Panc1 (cell line): ENCODE results near the gene RSL24D1. TPM values are rescaled to one million over a fixed set of nuclear protein-coding genes. Genes with fewer than 3 reads are reported as not detected.

ENCODE experiments used
- ATAC-seq: fragments of 200-7000 bp; cut with Tn5 transposase; 2 replicates; pipeline ENCODE4 v1.9.1; 2020; ENCODE audit warnings: mild to moderate bottlenecking, moderate library complexity
- BruUV-seq: library from RNA; stranded (reverse); fragments of 400-500 nt; replicated peaks from 2 replicates; lab custom pipeline; 2021; lab: Mats Ljungman, UMichigan
- CTCF ChIA-PET: fragments of 300-600 bp; sonication (Branson Sonifier 250); formaldehyde crosslinking; loops from one replicate; lab custom pipeline; 2022; ENCODE audit warnings: antibody characterized with exemption; lab: Charles Lee
- POLR2A ChIA-PET: fragments of 300-600 bp; sonication (Branson Sonifier 250); formaldehyde crosslinking; loops from one replicate; lab custom pipeline; 2022; ENCODE audit warnings: antibody characterized with exemption; lab: Charles Lee
- DNase-seq: peaks from one replicate; pipeline ENCODE4 v3.0.0-alpha.2; 2010; ENCODE audit warnings: low read depth, low spot score
- H3K27ac ChIP-seq: 2 replicates; pipeline ENCODE4 v1.5.1; 2011; ENCODE audit warnings: mild to moderate bottlenecking, low read length, inconsistent platforms
- H3K27me3 ChIP-seq: fragments of 200-500 bp; sonication (Bioruptor generic); 2 replicates; pipeline ENCODE4 v1.6.0; 2014; ENCODE audit warnings: low read length, inconsistent platforms; ENCODE audit not compliant: control insufficient read depth, insufficient read depth
- H3K36me3 ChIP-seq: fragments of 200-500 bp; sonication (Bioruptor generic); 2 replicates; pipeline ENCODE4 v1.5.1; 2014; ENCODE audit warnings: inconsistent platforms, mild to moderate bottlenecking, low read length, moderate library complexity; ENCODE audit not compliant: control insufficient read depth, insufficient read depth
- H3K4me1 ChIP-seq: 2 replicates; pipeline ENCODE4 v1.5.1; 2011; ENCODE audit warnings: inconsistent platforms, mild to moderate bottlenecking, low read length, moderate library complexity; ENCODE audit not compliant: control insufficient read depth, insufficient read depth
- H3K4me3 ChIP-seq, 2 experiments: 2 replicates each; pipeline ENCODE4 v1.5.1; 2011 to 2012; ENCODE audit warnings: low read depth in 2 of 2, low read length in 2 of 2, mild to moderate bottlenecking in 2 of 2, inconsistent platforms in 1 of 2, moderate library complexity in 1 of 2
- H3K9me3 ChIP-seq: fragments of 200-500 bp; sonication (Bioruptor generic); 2 replicates; pipeline ENCODE4 v1.5.1; 2014; ENCODE audit warnings: low read depth, mild to moderate bottlenecking, inconsistent platforms, low read length, moderate library complexity; ENCODE audit not compliant: control insufficient read depth, insufficient read depth
- CTCF ChIP-seq: fragments of 450-650 bp; IDR thresholded peaks from 2 replicates; pipeline ENCODE4 v1.5.1; 2017; ENCODE audit warnings: mild to moderate bottlenecking
- POLR2AphosphoS5 ChIP-seq: IDR thresholded peaks from 2 replicates; pipeline ENCODE4 v1.6.1; 2012; ENCODE audit warnings: mild to moderate bottlenecking, low read depth, low read length, moderate library complexity
- SIN3A ChIP-seq: IDR thresholded peaks from 2 replicates; pipeline ENCODE4 v1.6.1; 2012; ENCODE audit warnings: low read depth, mild to moderate bottlenecking, low read length, moderate library complexity, borderline replicate concordance; ENCODE audit not compliant: insufficient read depth
- TCF7L2 ChIP-seq: IDR thresholded peaks from 2 replicates; pipeline ENCODE4 v1.6.1; 2011; ENCODE audit warnings: mild to moderate bottlenecking, low read depth, low read length, inconsistent platforms
- in situ Hi-C: cut with HindIII; loops from 2 replicates; pipeline ENCODE4 v1.10.0; 2016; ENCODE audit warnings: low sequenced_read_pairs, low pct_unique_long_range_greater_than_20kb
- intact Hi-C: fragments of 100-400 bp; cut with micrococcal nuclease; formaldehyde crosslinking; loops from one replicate; pipeline ENCODE4 v1.10.0; 2022; ENCODE audit not compliant: unreplicated experiment
- total RNA-seq: library from RNA; stranded (reverse); gene quantifications from one replicate; pipeline ENCODE4 v1.2.1, GENCODE V29; 2021; ENCODE audit not compliant: unreplicated experiment
- TF ChIP-seq, protein P1 (sequence below), 2 experiments: IDR thresholded peaks; 2 replicates each; pipeline ENCODE4 v1.6.1; 2011 to 2012; ENCODE audit warnings: low read depth in 2 of 2, control low read depth in 1 of 2, low read length in 1 of 2, mild to moderate bottlenecking in 1 of 2, moderate library complexity in 1 of 2; ENCODE audit not compliant: insufficient read depth in 1 of 2

Gene RSL24D1
- total RNA-seq, 1 experiment from 2014 or later = 59.8 TPM

DNA sequence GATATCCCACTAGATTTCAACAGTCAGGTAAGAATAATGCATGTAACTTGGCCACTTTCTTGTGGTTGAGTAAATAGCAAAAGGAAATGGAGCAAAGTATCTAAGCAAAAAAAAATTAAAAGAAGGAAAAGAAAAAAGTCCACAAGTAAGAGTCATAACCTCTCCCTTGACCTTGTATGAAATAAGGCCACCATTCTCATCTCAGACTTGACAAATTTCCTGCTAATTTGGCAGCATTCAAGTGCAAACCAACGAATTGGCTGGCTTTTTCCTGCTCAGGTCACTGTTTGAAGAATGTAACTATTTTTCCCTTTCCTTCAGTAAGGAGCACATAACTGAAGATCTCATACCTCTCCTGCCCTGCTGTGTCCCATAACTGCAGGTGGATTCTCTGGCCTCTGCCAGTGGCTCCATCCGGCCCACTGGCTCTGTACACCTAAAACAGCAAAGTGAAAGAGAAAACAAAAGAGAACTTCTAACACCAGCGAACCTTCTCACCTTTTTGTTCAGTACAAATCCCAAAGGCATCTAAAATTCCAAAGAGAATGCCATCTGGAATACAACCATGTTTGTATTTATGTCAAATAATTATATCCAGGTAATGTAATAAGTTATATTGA, 33.4 kb upstream of the RSL24D1 start:
- H3K9me3 ChIP-seq = no peaks in the 10 kb centered on the region
- ChIA-PET POLR2A (no interaction called here), CTCF (no interaction called here)
- H3K4me1 ChIP-seq = no peaks in the 10 kb centered on the region
- no peak overlapping the region for H3K4me3 ChIP-seq
- no peaks in the 10 kb centered on the region for H3K27me3 ChIP-seq
- intact Hi-C loops (no loop called here), in situ Hi-C loops (no loop called here)
- H3K27ac ChIP-seq = no peak overlapping the region
- no TSS peak for BruUV-seq
- ATAC-seq (no peak), DNase-seq (no peak)
- H3K36me3 ChIP-seq = no peaks in the 10 kb centered on the region
- no peak for TF ChIP-seq SIN3A
- TF ChIP-seq CTCF = no peak
- no peak for TF ChIP-seq POLR2AphosphoS5
- TF ChIP-seq, protein P1, sequence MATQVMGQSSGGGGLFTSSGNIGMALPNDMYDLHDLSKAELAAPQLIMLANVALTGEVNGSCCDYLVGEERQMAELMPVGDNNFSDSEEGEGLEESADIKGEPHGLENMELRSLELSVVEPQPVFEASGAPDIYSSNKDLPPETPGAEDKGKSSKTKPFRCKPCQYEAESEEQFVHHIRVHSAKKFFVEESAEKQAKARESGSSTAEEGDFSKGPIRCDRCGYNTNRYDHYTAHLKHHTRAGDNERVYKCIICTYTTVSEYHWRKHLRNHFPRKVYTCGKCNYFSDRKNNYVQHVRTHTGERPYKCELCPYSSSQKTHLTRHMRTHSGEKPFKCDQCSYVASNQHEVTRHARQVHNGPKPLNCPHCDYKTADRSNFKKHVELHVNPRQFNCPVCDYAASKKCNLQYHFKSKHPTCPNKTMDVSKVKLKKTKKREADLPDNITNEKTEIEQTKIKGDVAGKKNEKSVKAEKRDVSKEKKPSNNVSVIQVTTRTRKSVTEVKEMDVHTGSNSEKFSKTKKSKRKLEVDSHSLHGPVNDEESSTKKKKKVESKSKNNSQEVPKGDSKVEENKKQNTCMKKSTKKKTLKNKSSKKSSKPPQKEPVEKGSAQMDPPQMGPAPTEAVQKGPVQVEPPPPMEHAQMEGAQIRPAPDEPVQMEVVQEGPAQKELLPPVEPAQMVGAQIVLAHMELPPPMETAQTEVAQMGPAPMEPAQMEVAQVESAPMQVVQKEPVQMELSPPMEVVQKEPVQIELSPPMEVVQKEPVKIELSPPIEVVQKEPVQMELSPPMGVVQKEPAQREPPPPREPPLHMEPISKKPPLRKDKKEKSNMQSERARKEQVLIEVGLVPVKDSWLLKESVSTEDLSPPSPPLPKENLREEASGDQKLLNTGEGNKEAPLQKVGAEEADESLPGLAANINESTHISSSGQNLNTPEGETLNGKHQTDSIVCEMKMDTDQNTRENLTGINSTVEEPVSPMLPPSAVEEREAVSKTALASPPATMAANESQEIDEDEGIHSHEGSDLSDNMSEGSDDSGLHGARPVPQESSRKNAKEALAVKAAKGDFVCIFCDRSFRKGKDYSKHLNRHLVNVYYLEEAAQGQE (IDR thresholded peaks at IDR 0.05; ENCODE audit: insufficient read depth in 1 of 2, low read depth in 2 of 2, low read length in 1 of 2) = no peak
- no peak for TF ChIP-seq TCF7L2

DNA sequence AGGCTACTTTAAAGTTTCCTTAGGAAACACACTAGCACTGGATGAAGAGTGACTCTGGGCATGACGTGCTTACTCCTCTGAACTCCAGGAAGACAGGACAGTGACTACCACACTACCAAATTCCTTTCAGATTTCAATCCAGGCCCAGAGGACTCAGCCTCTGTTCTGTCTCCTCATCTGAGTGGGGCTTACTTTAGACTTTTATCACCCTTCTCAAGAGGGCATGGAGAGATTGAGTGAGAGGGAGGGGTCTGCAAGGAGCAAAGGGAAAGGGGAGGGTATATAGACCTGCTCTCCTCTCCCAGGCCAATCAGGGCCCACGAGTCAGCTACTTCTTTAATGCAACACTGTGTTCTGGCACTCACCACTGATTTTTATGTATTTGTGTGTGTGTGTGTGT, 29.4 kb upstream of the RSL24D1 start:
- no peak for TF ChIP-seq POLR2AphosphoS5
- no peak for TF ChIP-seq CTCF
- no peak for TF ChIP-seq TCF7L2
- no peak for TF ChIP-seq SIN3A
- TF ChIP-seq, protein P1 (IDR thresholded peaks at IDR 0.05; ENCODE audit: insufficient read depth in 1 of 2, low read depth in 2 of 2, low read length in 1 of 2) = no peak
- H3K9me3 ChIP-seq = no peaks in the 10 kb centered on the region
- in situ Hi-C loops (no loop called here), intact Hi-C loops (no loop called here)
- CTCF ChIA-PET = no interaction called here
- POLR2A ChIA-PET = no interaction called here
- DNase-seq (no peak), ATAC-seq (no peak)
- H3K27me3 ChIP-seq = no peaks in the 10 kb centered on the region
- no peak overlapping the region for H3K27ac ChIP-seq
- BruUV-seq = no TSS peak
- H3K36me3 ChIP-seq = no peaks in the 10 kb centered on the region
- H3K4me1 ChIP-seq = no peaks in the 10 kb centered on the region
- H3K4me3 ChIP-seq = no peak overlapping the region
